Measurements from ENCODE around the gene P4HA1. TPM values are rescaled to one million over a fixed set of nuclear protein-coding genes. Genes with fewer than 3 reads are reported as not detected.
A peak's percentile ranks its signal among the peaks of the same experiment; 100 is the strongest.

P4HA1 gene
- total and polyA plus RNA-seq, 9 of the 15 experiments (the other 6 are each of a cell fraction or from before 2014, with no cell fraction given): 20.2 to 177 (median 28.6) TPM

DNA sequence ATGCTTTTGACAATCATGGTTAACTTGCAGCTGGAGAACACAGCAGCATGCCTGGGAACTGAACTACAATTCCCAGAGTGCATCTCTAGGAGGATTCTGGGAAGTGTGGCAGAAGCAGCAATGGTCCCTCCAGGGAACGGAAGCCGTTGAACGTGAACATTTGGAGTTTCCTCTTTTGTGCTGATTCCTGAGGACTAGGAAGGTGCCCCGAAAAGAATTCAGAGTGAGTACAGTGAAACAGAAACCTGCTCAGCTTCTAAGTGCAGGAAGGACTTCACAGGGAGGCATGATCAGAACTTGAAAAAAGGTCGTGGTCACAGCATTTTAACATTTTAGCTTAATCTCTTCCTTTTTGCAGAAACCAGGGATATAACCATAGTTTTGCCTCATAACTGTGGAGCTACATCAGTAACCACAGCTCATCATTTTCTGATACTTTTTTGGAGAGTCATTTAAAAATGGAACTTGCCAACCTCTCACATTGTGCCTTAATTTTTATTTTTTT lies 13.7 kb upstream of the P4HA1 start, which contains the start of gene NUDT13 (continued):
- TF ChIP-seq, protein P1, sequence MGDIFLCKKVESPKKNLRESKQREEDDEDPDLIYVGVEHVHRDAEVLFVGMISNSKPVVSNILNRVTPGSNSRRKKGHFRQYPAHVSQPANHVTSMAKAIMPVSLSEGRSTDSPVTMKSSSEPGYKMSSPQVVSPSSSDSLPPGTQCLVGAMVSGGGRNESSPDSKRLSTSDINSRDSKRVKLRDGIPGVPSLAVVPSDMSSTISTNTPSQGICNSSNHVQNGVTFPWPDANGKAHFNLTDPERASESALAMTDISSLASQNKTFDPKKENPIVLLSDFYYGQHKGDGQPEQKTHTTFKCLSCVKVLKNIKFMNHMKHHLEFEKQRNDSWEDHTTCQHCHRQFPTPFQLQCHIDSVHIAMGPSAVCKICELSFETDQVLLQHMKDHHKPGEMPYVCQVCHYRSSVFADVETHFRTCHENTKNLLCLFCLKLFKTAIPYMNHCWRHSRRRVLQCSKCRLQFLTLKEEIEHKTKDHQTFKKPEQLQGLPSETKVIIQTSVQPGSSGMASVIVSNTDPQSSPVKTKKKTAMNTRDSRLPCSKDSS (IDR thresholded peaks at IDR 0.05; ENCODE audit: low read depth, partially characterized antibody): no peak
- TF ChIP-seq, protein P2, sequence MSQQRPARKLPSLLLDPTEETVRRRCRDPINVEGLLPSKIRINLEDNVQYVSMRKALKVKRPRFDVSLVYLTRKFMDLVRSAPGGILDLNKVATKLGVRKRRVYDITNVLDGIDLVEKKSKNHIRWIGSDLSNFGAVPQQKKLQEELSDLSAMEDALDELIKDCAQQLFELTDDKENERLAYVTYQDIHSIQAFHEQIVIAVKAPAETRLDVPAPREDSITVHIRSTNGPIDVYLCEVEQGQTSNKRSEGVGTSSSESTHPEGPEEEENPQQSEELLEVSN (IDR thresholded peaks at IDR 0.05; ENCODE audit: borderline replicate concordance in 1 of 2, extremely low read depth in 1 of 2, insufficient read depth in 1 of 2, insufficient read length in 1 of 2, low read depth in 1 of 2, low read length in 1 of 2, poor library complexity in 1 of 2, severe bottlenecking in 1 of 2): no peak
- TF ChIP-seq ZKSCAN8 (CRISPR knock-in tag; IDR thresholded peaks at IDR 0.05): peak; percentile 82
- peak; percentile 48; the same call in 1 of the 2 replicates for TF ChIP-seq SOX6 (IDR thresholded peaks at IDR 0.05)
- TF ChIP-seq, protein P3, sequence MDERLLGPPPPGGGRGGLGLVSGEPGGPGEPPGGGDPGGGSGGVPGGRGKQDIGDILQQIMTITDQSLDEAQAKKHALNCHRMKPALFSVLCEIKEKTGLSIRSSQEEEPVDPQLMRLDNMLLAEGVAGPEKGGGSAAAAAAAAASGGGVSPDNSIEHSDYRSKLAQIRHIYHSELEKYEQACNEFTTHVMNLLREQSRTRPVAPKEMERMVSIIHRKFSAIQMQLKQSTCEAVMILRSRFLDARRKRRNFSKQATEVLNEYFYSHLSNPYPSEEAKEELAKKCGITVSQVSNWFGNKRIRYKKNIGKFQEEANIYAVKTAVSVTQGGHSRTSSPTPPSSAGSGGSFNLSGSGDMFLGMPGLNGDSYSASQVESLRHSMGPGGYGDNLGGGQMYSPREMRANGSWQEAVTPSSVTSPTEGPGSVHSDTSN (CRISPR knock-in tag; IDR thresholded peaks at IDR 0.05; ENCODE audit: low read depth): no peak
- TF ChIP-seq, protein P3 (tag; conservative IDR thresholded peaks at IDR 0.05; ENCODE audit: low read depth): no peak
- TF ChIP-seq ZNF263 (CRISPR knock-in tag; IDR thresholded peaks at IDR 0.05; ENCODE audit: borderline replicate concordance): no peak
- no peak for TF ChIP-seq ZNF561 (CRISPR knock-in tag; conservative IDR thresholded peaks at IDR 0.05)
- TF ChIP-seq ETS2 (tag; IDR thresholded peaks at IDR 0.05; ENCODE audit: borderline replicate concordance, poor library complexity, severe bottlenecking): no peak
- no peak for TF ChIP-seq ZNF354B (CRISPR knock-in tag; IDR thresholded peaks at IDR 0.05)
- TF ChIP-seq ZNF668 (CRISPR knock-in tag; IDR thresholded peaks at IDR 0.05): no peak
- TF ChIP-seq CBFA2T2 (conservative IDR thresholded peaks at IDR 0.05): no peak
- TF ChIP-seq, protein P4, sequence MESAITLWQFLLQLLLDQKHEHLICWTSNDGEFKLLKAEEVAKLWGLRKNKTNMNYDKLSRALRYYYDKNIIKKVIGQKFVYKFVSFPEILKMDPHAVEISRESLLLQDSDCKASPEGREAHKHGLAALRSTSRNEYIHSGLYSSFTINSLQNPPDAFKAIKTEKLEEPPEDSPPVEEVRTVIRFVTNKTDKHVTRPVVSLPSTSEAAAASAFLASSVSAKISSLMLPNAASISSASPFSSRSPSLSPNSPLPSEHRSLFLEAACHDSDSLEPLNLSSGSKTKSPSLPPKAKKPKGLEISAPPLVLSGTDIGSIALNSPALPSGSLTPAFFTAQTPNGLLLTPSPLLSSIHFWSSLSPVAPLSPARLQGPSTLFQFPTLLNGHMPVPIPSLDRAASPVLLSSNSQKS (CRISPR knock-in tag; IDR thresholded peaks at IDR 0.05): no peak
- no peak for TF ChIP-seq HNRNPK (IDR thresholded peaks at IDR 0.05; ENCODE audit: low read depth, low read length, poor library complexity, severe bottlenecking)
- peak; percentile 24 to 30; a peak in 3 of 4 replicates for TF ChIP-seq FOXK2 (conservative IDR thresholded peaks at IDR 0.05 in 1 of 2, IDR thresholded peaks at IDR 0.05 in 1 of 2; ENCODE audit: low read depth in 2 of 2)
- TF ChIP-seq, protein P5, sequence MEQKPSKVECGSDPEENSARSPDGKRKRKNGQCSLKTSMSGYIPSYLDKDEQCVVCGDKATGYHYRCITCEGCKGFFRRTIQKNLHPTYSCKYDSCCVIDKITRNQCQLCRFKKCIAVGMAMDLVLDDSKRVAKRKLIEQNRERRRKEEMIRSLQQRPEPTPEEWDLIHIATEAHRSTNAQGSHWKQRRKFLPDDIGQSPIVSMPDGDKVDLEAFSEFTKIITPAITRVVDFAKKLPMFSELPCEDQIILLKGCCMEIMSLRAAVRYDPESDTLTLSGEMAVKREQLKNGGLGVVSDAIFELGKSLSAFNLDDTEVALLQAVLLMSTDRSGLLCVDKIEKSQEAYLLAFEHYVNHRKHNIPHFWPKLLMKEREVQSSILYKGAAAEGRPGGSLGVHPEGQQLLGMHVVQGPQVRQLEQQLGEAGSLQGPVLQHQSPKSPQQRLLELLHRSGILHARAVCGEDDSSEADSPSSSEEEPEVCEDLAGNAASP (IDR thresholded peaks at IDR 0.05): no peak
- TF ChIP-seq NFIX (CRISPR knock-in tag; IDR thresholded peaks at IDR 0.05; ENCODE audit: low read depth): no peak
- TF ChIP-seq ZNF583 (CRISPR knock-in tag; IDR thresholded peaks at IDR 0.05): peak; percentile 25; the same call in 1 of the 2 replicates
- 0 out of 4 replicates have a peak, but pooled peaks of 1 of the 2 experiments have one; percentile 39 for TF ChIP-seq CSDE1 (IDR thresholded peaks at IDR 0.05)
- no peak for TF ChIP-seq PTRF (tag; IDR thresholded peaks at IDR 0.05)
- TF ChIP-seq ZNF707 (CRISPR knock-in tag; conservative IDR thresholded peaks at IDR 0.05): no peak
